ENCODE results near the gene KIF1A.

- TF ChIP-seq, protein P1, sequence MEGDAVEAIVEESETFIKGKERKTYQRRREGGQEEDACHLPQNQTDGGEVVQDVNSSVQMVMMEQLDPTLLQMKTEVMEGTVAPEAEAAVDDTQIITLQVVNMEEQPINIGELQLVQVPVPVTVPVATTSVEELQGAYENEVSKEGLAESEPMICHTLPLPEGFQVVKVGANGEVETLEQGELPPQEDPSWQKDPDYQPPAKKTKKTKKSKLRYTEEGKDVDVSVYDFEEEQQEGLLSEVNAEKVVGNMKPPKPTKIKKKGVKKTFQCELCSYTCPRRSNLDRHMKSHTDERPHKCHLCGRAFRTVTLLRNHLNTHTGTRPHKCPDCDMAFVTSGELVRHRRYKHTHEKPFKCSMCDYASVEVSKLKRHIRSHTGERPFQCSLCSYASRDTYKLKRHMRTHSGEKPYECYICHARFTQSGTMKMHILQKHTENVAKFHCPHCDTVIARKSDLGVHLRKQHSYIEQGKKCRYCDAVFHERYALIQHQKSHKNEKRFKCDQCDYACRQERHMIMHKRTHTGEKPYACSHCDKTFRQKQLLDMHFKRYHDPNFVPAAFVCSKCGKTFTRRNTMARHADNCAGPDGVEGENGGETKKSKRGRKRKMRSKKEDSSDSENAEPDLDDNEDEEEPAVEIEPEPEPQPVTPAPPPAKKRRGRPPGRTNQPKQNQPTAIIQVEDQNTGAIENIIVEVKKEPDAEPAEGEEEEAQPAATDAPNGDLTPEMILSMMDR (IDR thresholded peaks at IDR 0.05; ENCODE audit: poor library complexity), result no peak
- TF ChIP-seq EZH2 (IDR thresholded peaks at IDR 0.05; ENCODE audit: borderline replicate concordance), result no peak
Measured at GRCh38 chr2:240672701-240673190, 147.3 kb downstream of the KIF1A start.

Data from hepatocyte (in vitro differentiated cells).